ENCODE results near the gene YTHDC2.

Gene YTHDC2

GRCh38 chr5:113527746-113528145 is 14.3 kb downstream of the YTHDC2 start:
- no peak overlapping the region for H3K4me3 ChIP-seq (ENCODE audit: control insufficient read depth, low read depth, low read length)
- no peak for DNase-seq (ENCODE audit: low read depth)
- no peak for TF ChIP-seq CTCF (conservative IDR thresholded peaks at IDR 0.05; ENCODE audit: control insufficient read depth, insufficient read depth, low read depth, low read length)

DNA sequence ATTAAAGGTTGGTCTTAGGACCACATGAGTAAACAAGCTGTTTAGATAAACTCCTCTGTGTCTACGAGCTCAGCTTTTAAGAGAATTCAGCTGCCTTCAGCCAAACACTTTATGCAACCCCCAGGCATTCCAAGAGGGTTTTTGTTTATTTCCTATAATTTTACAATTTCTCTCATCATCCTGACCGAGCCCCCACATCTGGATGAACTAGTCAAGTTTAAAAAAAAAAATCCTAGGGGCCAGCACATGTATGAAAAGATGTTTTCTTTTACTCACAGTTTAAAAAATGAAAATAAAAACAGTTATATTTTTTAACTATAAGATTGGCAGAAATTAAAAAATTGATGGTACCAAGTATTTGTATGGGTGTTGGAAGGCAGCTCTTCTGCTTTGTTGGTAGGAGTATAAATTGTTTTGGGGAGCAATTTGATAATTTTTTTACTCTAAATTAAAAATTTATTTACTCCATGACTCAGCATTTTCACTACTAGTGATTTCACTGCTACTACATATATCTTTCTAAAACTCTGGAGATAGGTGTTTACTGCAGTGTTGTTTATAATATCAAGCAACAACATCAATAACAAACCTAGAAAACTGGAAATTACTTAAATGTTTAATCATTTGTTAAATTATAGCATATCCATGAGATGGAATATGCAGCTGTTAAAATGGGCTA is 18.1 kb downstream of the YTHDC2 start:
- no peak overlapping the region for H3K4me3 ChIP-seq (ENCODE audit: control insufficient read depth, low read depth, low read length)
- no peak for DNase-seq (ENCODE audit: low read depth)
- no peak for TF ChIP-seq CTCF (conservative IDR thresholded peaks at IDR 0.05; ENCODE audit: control insufficient read depth, insufficient read depth, low read depth, low read length)

DNA sequence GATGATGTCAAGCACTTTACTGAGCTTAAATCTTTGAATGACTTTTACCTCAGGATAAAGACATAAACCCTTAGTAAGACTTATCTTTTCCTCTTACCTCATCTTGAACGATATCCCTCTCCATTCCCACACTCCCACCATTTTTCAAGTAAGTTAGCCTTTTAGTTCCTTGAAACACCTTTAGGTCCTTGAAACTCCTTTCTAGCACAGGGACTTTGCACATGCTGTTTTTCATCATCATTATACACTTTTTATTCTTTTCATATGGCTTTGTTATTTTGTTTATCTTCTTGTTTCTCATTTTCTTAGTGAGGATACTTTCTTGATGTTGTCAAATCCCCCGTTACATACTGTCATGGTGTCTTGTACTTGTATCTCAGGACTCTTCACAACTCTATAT is 24.8 kb downstream of the YTHDC2 start:
- DNase-seq (ENCODE audit: low read depth) = no peak
- TF ChIP-seq CTCF (conservative IDR thresholded peaks at IDR 0.05; ENCODE audit: control insufficient read depth, insufficient read depth, low read depth, low read length) = no peak
- no peak overlapping the region for H3K4me3 ChIP-seq (ENCODE audit: control insufficient read depth, low read depth, low read length)

GRCh38 chr5:113546703-113547183 is 33.2 kb downstream of the YTHDC2 start:
- TF ChIP-seq CTCF (conservative IDR thresholded peaks at IDR 0.05; ENCODE audit: control insufficient read depth, insufficient read depth, low read depth, low read length) = no peak
- peak; percentile 71 for DNase-seq (ENCODE audit: low read depth)
- no peak overlapping the region for H3K4me3 ChIP-seq (ENCODE audit: control insufficient read depth, low read depth, low read length)

DNA sequence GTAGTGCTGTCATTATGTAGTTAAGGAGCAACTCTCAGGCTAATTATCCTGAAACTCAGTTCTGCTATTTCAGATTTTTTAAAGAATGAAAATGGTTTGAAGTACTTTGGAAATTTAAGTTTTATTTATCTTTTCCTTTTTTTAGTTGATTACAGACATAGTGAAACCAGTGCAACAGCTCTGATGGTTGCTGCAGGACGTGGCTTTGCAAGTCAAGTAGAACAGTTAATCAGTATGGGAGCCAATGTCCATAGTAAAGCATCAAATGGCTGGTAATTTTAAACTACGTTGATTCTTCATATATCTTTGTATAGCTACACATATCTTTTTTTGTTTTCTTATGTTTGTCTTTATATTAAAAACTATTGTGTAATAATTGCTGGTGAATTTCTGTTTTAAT is 34.9 kb downstream of the YTHDC2 start:
- DNase-seq (ENCODE audit: low read depth) = no peak
- H3K4me3 ChIP-seq (ENCODE audit: control insufficient read depth, low read depth, low read length) = no peak overlapping the region
- TF ChIP-seq CTCF (conservative IDR thresholded peaks at IDR 0.05; ENCODE audit: control insufficient read depth, insufficient read depth, low read depth, low read length) = no peak

- TF ChIP-seq CTCF (conservative IDR thresholded peaks at IDR 0.05; ENCODE audit: control insufficient read depth, insufficient read depth, low read depth, low read length) = no peak
- no peak overlapping the region for H3K4me3 ChIP-seq (ENCODE audit: control insufficient read depth, low read depth, low read length)
- no peak for DNase-seq (ENCODE audit: low read depth)
Measured at GRCh38 chr5:113552137-113552536, 38.6 kb downstream of the YTHDC2 start.
